Stimulated activated CD4-positive, alpha-beta T cell treated with anti-CD3 and anti-CD28 coated beads, Interleukin-1b, Interleukin-23, amount 100 ng/mL, for 48 hours (primary cell): ENCODE results near the gene MIEN1.
A peak's percentile ranks its signal among the peaks of the same experiment; 100 is the strongest.
"Not testable (repeated sequence)": the region's sequence is repeated elsewhere in the genome, so short reads cannot be mapped to it uniquely, and the experiment has no call there.

ENCODE experiments used
- DNase-seq: peaks from one replicate; pipeline ENCODE4 v3.0.0-alpha.2; 2020

The MIEN1 gene

GRCh38 chr17:39755554-39756379 lies 25.4 kb upstream of the MIEN1 start:
- peak; percentile 54 for DNase-seq

- DNase-seq: no peak
Measured at GRCh38 chr17:39754958-39755553, 24.7 kb upstream of the MIEN1 start.

GRCh38 chr17:39754161-39754957 lies 24.0 kb upstream of the MIEN1 start:
- DNase-seq: peak; percentile 96

- DNase-seq: no peak
Measured at GRCh38 chr17:39753514-39754160, 23.3 kb upstream of the MIEN1 start.

- DNase-seq: no peak
Measured at GRCh38 chr17:39752241-39752881, 22.0 kb upstream of the MIEN1 start.

- DNase-seq: no peak
Measured at GRCh38 chr17:39751637-39752036, 21.3 kb upstream of the MIEN1 start.

GRCh38 chr17:39751016-39751543 lies 20.7 kb upstream of the MIEN1 start:
- DNase-seq: no peak

GRCh38 chr17:39750131-39751015 lies 20.0 kb upstream of the MIEN1 start:
- DNase-seq: no peak

GRCh38 chr17:39748444-39749034 lies 18.2 kb upstream of the MIEN1 start:
- not testable (repeated sequence) for DNase-seq

GRCh38 chr17:39747745-39748144 lies 17.4 kb upstream of the MIEN1 start:
- no peak for DNase-seq

- no peak for DNase-seq
Measured at GRCh38 chr17:39746145-39746461, 15.8 kb upstream of the MIEN1 start.

- DNase-seq: no peak
Measured at GRCh38 chr17:39745335-39746144, 15.2 kb upstream of the MIEN1 start.

- DNase-seq: no peak
Measured at GRCh38 chr17:39744836-39745215, 14.5 kb upstream of the MIEN1 start.

GRCh38 chr17:39744075-39744835 lies 13.9 kb upstream of the MIEN1 start:
- DNase-seq: no peak

GRCh38 chr17:39742856-39743436 lies 12.6 kb upstream of the MIEN1 start:
- no peak for DNase-seq

- DNase-seq: no peak
Measured at GRCh38 chr17:39742126-39742855, 12.0 kb upstream of the MIEN1 start.

GRCh38 chr17:39740357-39741111 lies 10.2 kb upstream of the MIEN1 start:
- DNase-seq: no peak
